TTC549 (cell line): ENCODE measurements around the gene RERE.

Experiments
- FAIRE-seq: peaks from 2 replicates; lab custom pipeline; 2012; peaks lifted over from hg19 to GRCh38; lab: Jason Lieb, UNC

Gene RERE

DNA sequence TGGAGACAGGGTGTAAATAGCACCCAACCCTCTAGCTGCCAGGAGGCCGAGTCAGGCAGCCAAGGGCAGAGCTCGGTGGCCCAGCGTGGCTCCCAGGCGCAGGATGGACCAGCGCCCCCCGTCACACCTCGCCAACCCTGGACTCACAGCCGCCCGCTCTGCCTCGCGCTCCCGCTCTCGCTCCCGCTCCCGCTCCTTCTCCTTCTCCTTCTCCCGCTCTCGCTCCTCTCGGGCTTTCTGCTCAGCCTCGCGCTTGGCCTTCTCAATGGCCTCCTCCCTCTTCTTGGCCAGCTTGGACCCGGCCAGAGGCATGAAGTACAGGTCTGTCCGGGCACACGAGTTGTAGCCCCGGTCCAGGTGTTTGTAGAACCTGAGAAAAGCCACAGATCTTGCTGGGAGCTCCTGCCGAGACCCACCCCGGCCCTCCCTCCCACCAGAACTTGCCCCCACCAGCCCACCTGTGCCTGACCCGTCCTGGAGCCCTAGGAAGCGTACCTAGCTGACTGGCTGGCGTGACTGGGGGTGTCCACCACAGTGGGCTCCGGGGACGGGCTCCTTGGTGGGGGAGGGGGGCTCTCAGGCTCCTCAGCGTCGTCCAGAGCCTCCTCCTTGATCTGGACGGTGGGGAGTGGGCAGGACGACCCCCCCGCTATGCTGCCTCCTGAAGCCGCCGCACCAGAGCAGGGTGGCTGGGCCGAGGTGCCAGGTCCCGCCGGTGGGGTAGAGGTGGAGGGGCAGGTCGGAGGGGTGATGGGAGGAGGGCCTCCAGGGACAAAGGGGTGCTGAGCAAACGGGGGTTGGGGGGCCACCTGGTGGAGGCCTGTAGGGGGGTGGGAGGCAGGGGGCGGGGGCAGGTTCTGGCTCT, 457.6 kb downstream of the RERE start:
- no peak for FAIRE-seq

DNA sequence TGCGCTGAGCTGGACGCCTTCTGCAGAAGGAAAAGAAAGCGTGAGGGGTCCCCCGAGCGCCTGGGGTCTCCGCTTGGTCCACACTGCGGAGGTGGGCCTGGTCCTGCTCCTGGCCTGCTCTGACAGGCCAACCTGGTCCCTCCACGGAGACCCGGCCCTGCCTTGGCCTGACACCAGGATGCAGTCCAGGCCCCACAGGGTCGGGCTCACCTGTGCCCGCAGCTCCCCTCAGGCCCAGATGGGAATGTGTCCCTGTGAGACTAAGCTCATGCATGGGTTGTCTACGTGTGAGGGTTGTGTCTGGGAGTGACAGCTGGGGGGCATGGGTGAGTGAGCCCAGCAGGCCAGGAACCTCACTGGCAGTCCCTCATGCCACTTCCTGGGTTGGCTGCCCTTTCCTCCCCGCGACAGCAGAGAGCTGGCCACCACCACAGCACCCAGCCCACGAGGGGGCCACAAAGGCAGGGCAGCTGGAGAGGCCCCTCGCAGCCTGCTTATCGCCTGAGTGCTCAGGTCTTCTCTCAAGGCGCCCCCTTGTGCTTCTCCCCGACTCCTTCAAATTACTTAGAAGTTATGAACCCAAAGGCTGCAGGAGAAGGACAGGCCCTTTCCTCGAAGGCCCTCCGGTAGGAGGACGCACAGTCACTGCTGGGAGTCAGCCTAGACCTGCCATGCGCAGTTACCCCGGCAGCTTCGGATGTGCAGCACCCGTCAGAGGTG, 458.4 kb downstream of the RERE start:
- FAIRE-seq: no peak

DNA sequence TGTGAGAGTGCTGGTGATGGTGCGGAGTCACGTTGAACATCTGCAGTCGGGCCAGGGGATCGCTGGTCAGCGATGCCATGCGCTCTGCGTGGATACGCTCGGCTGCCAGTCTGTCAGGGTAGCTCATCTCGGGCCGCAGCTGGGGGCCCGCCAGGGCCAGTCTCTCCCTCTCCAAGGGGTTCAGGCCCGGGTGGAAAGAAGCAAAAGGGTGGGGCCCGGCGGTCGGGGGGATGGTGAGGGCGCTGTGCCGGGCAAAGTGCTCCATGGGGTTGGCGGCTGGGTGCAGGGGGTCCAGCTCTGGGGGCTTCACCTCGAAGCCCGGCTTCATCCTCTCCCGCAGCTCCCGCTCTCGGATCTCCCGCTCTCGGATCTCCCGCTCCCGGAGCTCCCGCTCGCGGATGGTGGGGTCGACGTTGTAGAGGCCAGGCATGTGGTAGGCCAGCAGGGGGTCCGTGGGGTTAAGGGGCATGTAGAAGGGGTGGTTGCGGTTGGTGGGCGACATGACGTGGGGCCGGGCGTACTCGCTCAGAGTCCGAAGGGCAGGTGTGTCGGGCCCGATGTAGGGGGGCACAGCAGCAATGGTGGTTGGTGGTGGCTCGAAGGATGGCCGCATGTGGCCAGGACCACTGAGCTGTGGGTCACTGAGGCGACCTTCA, 459.1 kb downstream of the RERE start:
- no peak for FAIRE-seq

- no peak for FAIRE-seq
These were observed 459.9 kb downstream of the RERE start for GRCh38 chr1:8357329-8358101.

GRCh38 chr1:8356256-8357209, 460.9 kb downstream of the RERE start:
- FAIRE-seq: no peak

DNA sequence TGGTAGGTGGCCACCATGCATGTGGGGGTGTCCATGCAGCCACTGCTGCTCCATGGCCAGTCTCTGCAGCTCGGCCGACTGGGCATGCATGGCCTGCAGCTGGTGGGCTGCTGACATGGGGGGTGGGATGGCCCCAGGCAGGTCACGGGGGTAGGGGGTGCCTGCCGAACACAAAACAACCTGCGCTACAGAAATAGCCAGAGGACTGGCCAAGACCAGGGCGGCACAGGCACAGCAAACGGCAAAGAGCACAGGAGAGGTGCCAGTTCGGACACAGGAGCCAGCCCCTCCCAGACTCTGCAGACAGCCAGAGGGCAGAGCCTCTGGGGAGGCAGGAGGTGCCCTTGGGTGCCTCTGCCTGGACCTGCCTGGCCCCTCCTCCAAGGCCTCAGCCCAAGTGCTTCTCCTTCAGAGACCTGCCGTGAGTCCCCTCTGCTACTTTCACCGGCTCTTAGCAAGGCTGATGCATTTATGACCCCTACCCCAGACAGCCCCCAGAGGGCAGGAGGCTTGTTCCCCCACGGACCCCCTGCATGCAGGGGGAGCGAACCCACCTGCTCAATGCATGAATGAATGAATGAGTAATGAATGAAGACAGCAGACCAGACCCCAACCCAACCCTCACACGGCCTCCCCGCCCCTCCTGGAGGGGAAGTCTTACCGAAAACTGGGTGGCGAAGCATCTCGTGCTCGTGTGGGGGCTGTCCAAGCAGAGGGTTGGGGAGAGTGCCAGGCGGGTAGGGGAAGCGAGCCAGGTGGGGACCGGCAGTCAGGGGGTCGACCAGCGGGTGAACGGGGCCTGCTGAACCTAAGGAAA, 461.8 kb downstream of the RERE start:
- FAIRE-seq: no peak

- FAIRE-seq: no peak
These were observed 463.4 kb downstream of the RERE start for GRCh38 chr1:8354038-8354437.

GRCh38 chr1:8352886-8353785, 464.3 kb downstream of the RERE start:
- no peak for FAIRE-seq

- FAIRE-seq: no peak
These were observed 465.0 kb downstream of the RERE start for GRCh38 chr1:8352471-8352845.

DNA sequence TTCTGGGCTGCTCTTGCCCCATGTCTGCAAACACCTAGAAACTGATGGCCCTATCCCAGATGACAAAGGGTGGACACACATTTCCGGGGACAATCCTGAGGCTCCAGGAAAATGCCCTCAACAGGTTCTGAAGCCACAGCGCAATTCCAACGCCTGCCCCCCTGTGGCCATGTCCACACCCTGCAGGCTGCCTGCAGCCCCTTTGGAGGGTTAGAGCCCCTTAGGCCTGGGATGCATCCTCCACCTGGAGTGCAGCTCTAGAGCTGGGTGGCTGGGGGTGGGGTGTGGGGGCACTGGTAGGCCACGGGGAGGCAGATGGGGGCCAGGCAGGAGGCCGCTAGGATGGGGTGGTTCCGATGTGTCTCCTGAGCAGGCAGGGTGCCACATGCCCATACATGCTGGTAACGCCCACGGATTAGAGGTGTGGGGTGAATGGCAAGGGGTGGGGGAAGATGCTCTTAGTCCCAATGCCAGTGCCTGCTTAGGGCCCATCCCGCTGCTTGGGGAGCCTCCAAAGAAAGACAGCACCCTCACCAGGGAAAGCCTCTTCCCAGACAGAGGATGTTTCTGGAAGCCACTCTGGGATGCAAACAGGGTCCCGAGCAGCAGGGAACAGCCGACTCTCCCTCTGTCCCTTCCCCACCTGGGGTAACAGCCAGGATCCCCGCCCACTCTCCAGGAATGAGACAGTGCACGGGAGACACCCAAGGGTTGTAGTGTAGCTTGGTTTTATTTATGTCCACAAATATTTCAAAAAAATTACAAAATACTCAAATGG, 465.6 kb downstream of the RERE start:
- no peak for FAIRE-seq

GRCh38 chr1:8350914-8351684, 466.3 kb downstream of the RERE start:
- FAIRE-seq: no peak

- no peak for FAIRE-seq
These were observed 467.5 kb downstream of the RERE start for GRCh38 chr1:8349961-8350360.

DNA sequence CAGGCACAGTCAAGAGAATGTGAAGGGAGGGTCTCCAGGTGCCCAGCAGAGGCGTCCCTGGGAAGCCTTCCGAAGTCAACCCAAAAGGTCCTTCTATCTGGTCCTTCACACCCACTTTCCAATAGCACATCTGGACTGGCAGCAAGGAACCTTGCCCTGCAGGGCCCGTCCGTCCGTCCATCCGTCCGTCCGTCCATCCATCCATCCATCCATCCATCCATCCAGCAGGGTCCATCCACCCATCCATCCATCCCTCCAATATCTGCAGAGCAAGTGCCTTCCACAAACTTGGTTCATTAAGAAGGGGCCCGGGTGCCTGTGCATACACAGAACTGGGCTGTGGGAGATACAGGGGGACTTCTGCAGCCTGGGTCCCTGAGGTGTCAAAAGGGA, 468.0 kb downstream of the RERE start:
- no peak for FAIRE-seq

DNA sequence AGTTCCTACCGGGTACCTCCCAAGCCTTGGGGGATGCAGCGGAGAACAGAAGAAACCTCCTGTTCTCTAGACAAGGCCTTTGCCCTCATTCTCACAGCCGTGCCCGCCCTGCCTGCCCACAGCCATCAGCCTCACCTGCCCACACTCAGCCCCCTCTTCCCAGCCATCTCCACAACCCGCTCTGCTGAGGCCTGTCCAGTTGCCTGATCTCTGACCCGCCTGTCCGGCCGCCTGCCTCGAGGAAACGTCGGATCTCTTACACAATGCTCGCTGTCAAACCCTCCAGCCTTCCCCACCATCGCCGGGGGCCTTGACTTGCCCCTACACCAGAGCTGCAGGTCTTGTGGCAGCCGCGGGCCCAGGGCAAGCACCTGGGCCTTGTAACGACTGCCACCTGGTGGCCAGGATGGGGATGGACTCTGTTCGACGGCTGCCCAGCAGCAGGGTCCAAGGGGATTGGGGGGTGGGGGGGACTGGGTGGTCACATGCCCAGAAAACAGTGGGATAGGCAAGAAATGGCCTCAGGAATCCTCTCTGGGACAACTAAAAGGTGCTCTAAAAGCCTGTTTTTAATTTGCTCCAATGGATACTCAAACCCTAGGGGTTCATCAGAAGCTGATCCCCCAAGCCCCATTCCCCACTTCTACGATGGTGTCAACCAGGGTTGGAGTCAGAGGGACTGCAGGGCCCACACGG, 468.5 kb downstream of the RERE start:
- FAIRE-seq: no peak

- FAIRE-seq: no peak
These were observed 469.2 kb downstream of the RERE start for GRCh38 chr1:8348047-8348776.

- no peak for FAIRE-seq
These were observed 469.8 kb downstream of the RERE start for GRCh38 chr1:8347635-8348034.
